Right lung (tissue), 5 donors: Measurements from ENCODE around the gene MARK4. TPM values are rescaled to one million over a fixed set of nuclear protein-coding genes. Genes with fewer than 3 reads are reported as not detected.

Experiments
- DNase-seq, 2 donors: peaks; one replicate each; pipeline ENCODE4 v3.0.0-alpha.2; 2013
- polyA plus RNA-seq, 5 donors: library from polyadenylated mRNA; unstranded; fragments of 120-200 nt; gene quantifications; one replicate each; pipeline versions ENCODE4 v1.2.1 to v1.2.3, GENCODE V29; 2013; ENCODE audit warnings: inconsistent platforms in 1 of 5, low replicate concordance in 1 of 5; ENCODE audit not compliant: insufficient read length in 5 of 5, insufficient read depth in 1 of 5

The MARK4 gene
- polyA plus RNA-seq, 5 donors, result 24.9 to 40.4 (median 38.9) TPM

GRCh38 chr19:45336696-45337251 lies 85.7 kb downstream of the MARK4 start:
- no peak for DNase-seq

- DNase-seq, result no peak
These were observed 88.6 kb downstream of the MARK4 start for GRCh38 chr19:45339629-45340028.

- no peak for DNase-seq
These were observed 89.3 kb downstream of the MARK4 start, which contains the start of gene KLC3 for GRCh38 chr19:45340232-45340898. TSS of gene KLC3 (plus strand) at chr19:45340750. CDS start at chr19:45345542, 4,792 bp downstream.

- no peak for DNase-seq
These were observed 89.9 kb downstream of the MARK4 start for GRCh38 chr19:45340899-45341453.

- DNase-seq, result no peak
These were observed 91.8 kb downstream of the MARK4 start for GRCh38 chr19:45342911-45343310.

GRCh38 chr19:45344621-45345505 lies 93.8 kb downstream of the MARK4 start:
- no peak for DNase-seq

GRCh38 chr19:45345506-45345860 lies 94.4 kb downstream of the MARK4 start:
- DNase-seq, result no peak

- DNase-seq, result no peak
These were observed 95.4 kb downstream of the MARK4 start for GRCh38 chr19:45346449-45346848.

- DNase-seq, result no peak
These were observed 96.7 kb downstream of the MARK4 start for GRCh38 chr19:45347570-45348366.

GRCh38 chr19:45348367-45349125 lies 97.5 kb downstream of the MARK4 start:
- DNase-seq, result no peak

GRCh38 chr19:45349126-45349415 lies 98.0 kb downstream of the MARK4 start:
- no peak for DNase-seq

GRCh38 chr19:45349430-45349941 lies 98.4 kb downstream of the MARK4 start:
- DNase-seq, result no peak

- DNase-seq, result no peak
These were observed 99.5 kb downstream of the MARK4 start for GRCh38 chr19:45350477-45351058.

- no peak for DNase-seq
These were observed 100.4 kb downstream of the MARK4 start for GRCh38 chr19:45351401-45351952.

GRCh38 chr19:45352062-45352461 lies 101.0 kb downstream of the MARK4 start:
- DNase-seq, result no peak

GRCh38 chr19:45352471-45352870 lies 101.4 kb downstream of the MARK4 start:
- no peak for DNase-seq

GRCh38 chr19:45352914-45353796 lies 102.1 kb downstream of the MARK4 start:
- DNase-seq, result no peak

GRCh38 chr19:45354241-45354842 lies 103.3 kb downstream of the MARK4 start:
- no peak for DNase-seq
